Measurements from ENCODE around the gene NEDD8. TPM values are rescaled to one million over a fixed set of nuclear protein-coding genes. Genes with fewer than 3 reads are reported as not detected.

NEDD8 gene
- total RNA-seq, 3 donors from 2014 or later (not counting 1 experiment from before 2014, with no cell fraction given): 93.6 to 109 (median 95.9) TPM

GRCh38 chr14:24272467-24272866 lies 40.3 kb upstream of the NEDD8 start:
- Mint-ChIP-seq H3K9me3 (no peaks in the 10 kb centered on the region), H3K36me3 (peaks cover under 1% of the 10 kb centered on the region), H3K4me3 (peak overlapping the region; percentile 94), H3K27me3 (ENCODE audit: low read depth in 2 of 2) (no peaks in the 10 kb centered on the region), H3K27ac (peak overlapping the region; percentile 91 to 92), H3K4me1 (peaks cover 25% of the 10 kb centered on the region in 2 donors)
- DNase-seq (no peak), ATAC-seq (no peak)
- H3K27me3 ChIP-seq (ENCODE audit: control insufficient read depth, insufficient read depth, low read length): no peaks in the 10 kb centered on the region
- WGBS (ENCODE audit: insufficient coverage): 100% methylated on average over 2 of the region's 2 CpGs
- intact Hi-C loops (cut with micrococcal nuclease): loop anchor here (5.0 kb wide), 2 partner anchors 40 to 400 kb away; partner anchors contain the start of genes GMPR2 and NEDD8
- peak overlapping the region; percentile 99 for H3K27ac ChIP-seq (ENCODE audit: low read length)
- H3K9me3 ChIP-seq (ENCODE audit: control insufficient read depth, insufficient read depth, low read length): no peaks in the 10 kb centered on the region
- peaks cover 33% of the 10 kb centered on the region for H3K4me1 ChIP-seq (ENCODE audit: control insufficient read depth, insufficient read depth, low read length)
- H3K4me3 ChIP-seq (ENCODE audit: low read length): no peak overlapping the region
- TF ChIP-seq CTCF (IDR thresholded peaks at IDR 0.05): no peak
- H3K36me3 ChIP-seq (ENCODE audit: control insufficient read depth, insufficient read depth, low read length): peaks cover 5% of the 10 kb centered on the region

GRCh38 chr14:24271834-24272263 lies 39.7 kb upstream of the NEDD8 start:
- Histone ChIP-seq H3K4me3 (ENCODE audit: low read length) (peak overlapping the region; percentile 26), H3K27me3 (ENCODE audit: control insufficient read depth, insufficient read depth, low read length) (no peaks in the 10 kb centered on the region), H3K36me3 (ENCODE audit: control insufficient read depth, insufficient read depth, low read length) (peaks cover 10% of the 10 kb centered on the region), H3K9me3 (ENCODE audit: control insufficient read depth, insufficient read depth, low read length) (no peaks in the 10 kb centered on the region), H3K4me1 (ENCODE audit: control insufficient read depth, insufficient read depth, low read length) (peaks cover 30% of the 10 kb centered on the region), H3K27ac (ENCODE audit: low read length) (peak overlapping the region; percentile 99)
- Mint-ChIP-seq H3K9me3 (no peaks in the 10 kb centered on the region), H3K4me1 (peaks cover 25 to 28% of the 10 kb centered on the region in 2 donors), H3K36me3 (peaks cover 7% of the 10 kb centered on the region), H3K4me3 (peak overlapping the region; percentile 94), H3K27me3 (ENCODE audit: low read depth in 2 of 2) (no peaks in the 10 kb centered on the region), H3K27ac (peak overlapping the region; percentile 91 to 92)
- WGBS (ENCODE audit: insufficient coverage): 9% methylated on average over 3 of the region's 3 CpGs
- no peak for DNase-seq
- ATAC-seq: no peak
- intact Hi-C loops (cut with micrococcal nuclease): loop anchor here (1.0 to 5.0 kb wide), 8 partner anchors 27 to 400 kb away; partner anchors contain the start of genes DHRS1, GMPR2, LTB4R and MDP1
- TF ChIP-seq CTCF (IDR thresholded peaks at IDR 0.05): no peak

GRCh38 chr14:24271134-24271833 lies 39.1 kb upstream of the NEDD8 start, which contains the start of gene RABGGTA:
TSS of gene RABGGTA (minus strand) at chr14:24271597. CDS start at chr14:24271115, 482 bp downstream.
- H3K9me3 ChIP-seq (ENCODE audit: control insufficient read depth, insufficient read depth, low read length): no peaks in the 10 kb centered on the region
- peaks cover 30% of the 10 kb centered on the region for H3K4me1 ChIP-seq (ENCODE audit: control insufficient read depth, insufficient read depth, low read length)
- under 1% methylated on average over 61 of the region's 61 CpGs for WGBS (ENCODE audit: insufficient coverage)
- TF ChIP-seq CTCF (IDR thresholded peaks at IDR 0.05): peak; percentile 63
- peaks cover 25 to 30% of the 10 kb centered on the region in 2 donors for H3K4me1 Mint-ChIP-seq
- H3K27ac Mint-ChIP-seq: peak within 1 kb of the TSS; percentile 91 to 92
- no peaks in the 10 kb centered on the region for H3K27me3 ChIP-seq (ENCODE audit: control insufficient read depth, insufficient read depth, low read length)
- no peaks in the 10 kb centered on the region for H3K9me3 Mint-ChIP-seq
- peak within 1 kb of the TSS; percentile 88 for H3K4me3 ChIP-seq (ENCODE audit: low read length)
- peaks cover 11% of the 10 kb centered on the region for H3K36me3 Mint-ChIP-seq
- peaks cover 15% of the 10 kb centered on the region for H3K36me3 ChIP-seq (ENCODE audit: control insufficient read depth, insufficient read depth, low read length)
- H3K27me3 Mint-ChIP-seq (ENCODE audit: low read depth in 2 of 2): no peaks in the 10 kb centered on the region
- peak within 1 kb of the TSS; percentile 99 for H3K27ac ChIP-seq (ENCODE audit: low read length)
- H3K4me3 Mint-ChIP-seq: peak within 1 kb of the TSS; percentile 94
- DNase-seq (peak; percentile 92 to 99), ATAC-seq (peak; percentile 84 to 94 (median 87))
- intact Hi-C loops (cut with micrococcal nuclease): loop anchor here (1.0 to 5.0 kb wide), 8 partner anchors 28 to 401 kb away; partner anchors contain the start of genes DHRS1, GMPR2, LTB4R and MDP1
